Vagina (tissue), 2 donors: Measurements from ENCODE around the gene ERG.

ENCODE experiments used
- POLR2A ChIP-seq, 2 donors: fragments of 450-650 bp; IDR thresholded peaks; one replicate each; pipeline ENCODE4 v1.6.1; 2017; ENCODE audit warnings: antibody characterized with exemption in 2 of 2, mild to moderate bottlenecking in 2 of 2, moderate library complexity in 2 of 2
- POLR2AphosphoS5 ChIP-seq, 2 donors: sonication (generic); formaldehyde crosslinking; IDR thresholded peaks; one replicate each; pipeline ENCODE4 v1.9.0; 2017; ENCODE audit warnings: antibody characterized with exemption in 2 of 2, mild to moderate bottlenecking in 2 of 2, low read depth in 1 of 2; ENCODE audit not compliant: insufficient read depth in 1 of 2

GRCh38 chr21:38477226-38477625 lies 21.1 kb downstream of the ERG start:
- TF ChIP-seq POLR2AphosphoS5 (IDR thresholded peaks at IDR 0.05; ENCODE audit: insufficient read depth in 1 of 2, low read depth in 1 of 2), result no peak
- no peak for TF ChIP-seq POLR2A (IDR thresholded peaks at IDR 0.05)
